T-helper 22 cell (primary cell): ENCODE data around the gene SAFB2.

Source experiments
- DNase-seq: peaks from one replicate; pipeline ENCODE4 v3.0.0-alpha.2; 2020; ENCODE audit warnings: low read depth

The SAFB2 gene

GRCh38 chr19:5622465-5623396 is at the start of gene SAFB2, which contains the start of gene SAFB:
Gene SAFB2, minus strand, starts transcription at chr19:5622776. Its CDS starts 61 bp downstream, at chr19:5622715.
Gene SAFB, plus strand, starts transcription at chr19:5623083. Its CDS starts 123 bp downstream, at chr19:5623206.
- DNase-seq = peak; percentile 99

GRCh38 chr19:5671600-5671999 is 49.0 kb upstream of the SAFB2 start:
- no peak for DNase-seq

GRCh38 chr19:5669212-5669611 is 46.6 kb upstream of the SAFB2 start:
- DNase-seq = no peak

GRCh38 chr19:5667751-5668271 is 45.2 kb upstream of the SAFB2 start:
- no peak for DNase-seq

GRCh38 chr19:5666921-5667610 is 44.5 kb upstream of the SAFB2 start:
- DNase-seq = no peak

- DNase-seq = no peak
Observed at GRCh38 chr19:5665781-5666513, 43.4 kb upstream of the SAFB2 start.

GRCh38 chr19:5664515-5664914 is 41.9 kb upstream of the SAFB2 start:
- no peak for DNase-seq

- DNase-seq = no peak
Observed at GRCh38 chr19:5663904-5664303, 41.3 kb upstream of the SAFB2 start.

GRCh38 chr19:5661483-5661882 is 38.9 kb upstream of the SAFB2 start:
- no peak for DNase-seq

GRCh38 chr19:5655412-5655811 is 32.8 kb upstream of the SAFB2 start:
- no peak for DNase-seq

- no peak for DNase-seq
Observed at GRCh38 chr19:5654931-5655330, 32.4 kb upstream of the SAFB2 start.

GRCh38 chr19:5652261-5652660 is 29.7 kb upstream of the SAFB2 start:
- DNase-seq = no peak

GRCh38 chr19:5651361-5651760 is 28.8 kb upstream of the SAFB2 start:
- no peak for DNase-seq

- DNase-seq = no peak
Observed at GRCh38 chr19:5648464-5648863, 25.9 kb upstream of the SAFB2 start.

- no peak for DNase-seq
Observed at GRCh38 chr19:5646703-5647102, 24.1 kb upstream of the SAFB2 start.

- no peak for DNase-seq
Observed at GRCh38 chr19:5645409-5645808, 22.8 kb upstream of the SAFB2 start.

- no peak for DNase-seq
Observed at GRCh38 chr19:5644037-5644436, 21.5 kb upstream of the SAFB2 start.

- no peak for DNase-seq
Observed at GRCh38 chr19:5643060-5643459, 20.5 kb upstream of the SAFB2 start.

GRCh38 chr19:5642204-5642603 is 19.6 kb upstream of the SAFB2 start:
- DNase-seq = no peak

- DNase-seq = no peak
Observed at GRCh38 chr19:5641171-5641570, 18.6 kb upstream of the SAFB2 start.

GRCh38 chr19:5637971-5638370 is 15.4 kb upstream of the SAFB2 start:
- DNase-seq = no peak

- DNase-seq = no peak
Observed at GRCh38 chr19:5635427-5635826, 12.9 kb upstream of the SAFB2 start.
